ENCODE results near the gene GRID1.

GRCh38 chr10:85900487-85900886, 466.1 kb downstream of the GRID1 start:
- TF ChIP-seq YY1 (IDR thresholded peaks at IDR 0.05; ENCODE audit: low read depth, low read length) (no peak), TARDBP (IDR thresholded peaks at IDR 0.05; ENCODE audit: borderline replicate concordance) (no peak), NRF1 (conservative IDR thresholded peaks at IDR 0.05; ENCODE audit: low read depth, low read length) (no peak), CTCF (IDR thresholded peaks at IDR 0.05 in 2 of 3, conservative IDR thresholded peaks at IDR 0.05 in 1 of 3; ENCODE audit: control insufficient read depth in 2 of 3, extremely low read depth in 1 of 3, insufficient read depth in 1 of 3, low read depth in 3 of 3, low read length in 3 of 3) (no peak), POLR2A (IDR thresholded peaks at IDR 0.05; ENCODE audit: low read depth, low read length) (no peak), HDAC2 (IDR thresholded peaks at IDR 0.05) (no peak), IRF3 (IDR thresholded peaks at IDR 0.05) (no peak)
- TF ChIP-seq, protein P1, sequence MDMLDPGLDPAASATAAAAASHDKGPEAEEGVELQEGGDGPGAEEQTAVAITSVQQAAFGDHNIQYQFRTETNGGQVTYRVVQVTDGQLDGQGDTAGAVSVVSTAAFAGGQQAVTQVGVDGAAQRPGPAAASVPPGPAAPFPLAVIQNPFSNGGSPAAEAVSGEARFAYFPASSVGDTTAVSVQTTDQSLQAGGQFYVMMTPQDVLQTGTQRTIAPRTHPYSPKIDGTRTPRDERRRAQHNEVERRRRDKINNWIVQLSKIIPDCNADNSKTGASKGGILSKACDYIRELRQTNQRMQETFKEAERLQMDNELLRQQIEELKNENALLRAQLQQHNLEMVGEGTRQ (IDR thresholded peaks at IDR 0.05; ENCODE audit: borderline replicate concordance, low read depth, low read length): no peak
- TF ChIP-seq, protein P2, sequence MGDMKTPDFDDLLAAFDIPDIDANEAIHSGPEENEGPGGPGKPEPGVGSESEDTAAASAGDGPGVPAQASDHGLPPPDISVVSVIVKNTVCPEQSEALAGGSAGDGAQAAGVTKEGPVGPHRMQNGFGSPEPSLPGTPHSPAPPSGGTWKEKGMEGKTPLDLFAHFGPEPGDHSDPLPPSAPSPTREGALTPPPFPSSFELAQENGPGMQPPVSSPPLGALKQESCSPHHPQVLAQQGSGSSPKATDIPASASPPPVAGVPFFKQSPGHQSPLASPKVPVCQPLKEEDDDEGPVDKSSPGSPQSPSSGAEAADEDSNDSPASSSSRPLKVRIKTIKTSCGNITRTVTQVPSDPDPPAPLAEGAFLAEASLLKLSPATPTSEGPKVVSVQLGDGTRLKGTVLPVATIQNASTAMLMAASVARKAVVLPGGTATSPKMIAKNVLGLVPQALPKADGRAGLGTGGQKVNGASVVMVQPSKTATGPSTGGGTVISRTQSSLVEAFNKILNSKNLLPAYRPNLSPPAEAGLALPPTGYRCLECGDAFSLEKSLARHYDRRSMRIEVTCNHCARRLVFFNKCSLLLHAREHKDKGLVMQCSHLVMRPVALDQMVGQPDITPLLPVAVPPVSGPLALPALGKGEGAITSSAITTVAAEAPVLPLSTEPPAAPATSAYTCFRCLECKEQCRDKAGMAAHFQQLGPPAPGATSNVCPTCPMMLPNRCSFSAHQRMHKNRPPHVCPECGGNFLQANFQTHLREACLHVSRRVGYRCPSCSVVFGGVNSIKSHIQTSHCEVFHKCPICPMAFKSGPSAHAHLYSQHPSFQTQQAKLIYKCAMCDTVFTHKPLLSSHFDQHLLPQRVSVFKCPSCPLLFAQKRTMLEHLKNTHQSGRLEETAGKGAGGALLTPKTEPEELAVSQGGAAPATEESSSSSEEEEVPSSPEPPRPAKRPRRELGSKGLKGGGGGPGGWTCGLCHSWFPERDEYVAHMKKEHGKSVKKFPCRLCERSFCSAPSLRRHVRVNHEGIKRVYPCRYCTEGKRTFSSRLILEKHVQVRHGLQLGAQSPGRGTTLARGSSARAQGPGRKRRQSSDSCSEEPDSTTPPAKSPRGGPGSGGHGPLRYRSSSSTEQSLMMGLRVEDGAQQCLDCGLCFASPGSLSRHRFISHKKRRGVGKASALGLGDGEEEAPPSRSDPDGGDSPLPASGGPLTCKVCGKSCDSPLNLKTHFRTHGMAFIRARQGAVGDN (IDR thresholded peaks at IDR 0.05): no peak
